T-helper 1 cell treated with Interleukin-12 subunit alpha and Interleukin-12 subunit beta and Interleukin-4 antibody, amounts not matched to agents 30 μg/mL and 1 μg/mL, for 36 hours (primary cell): ENCODE measurements around the gene HMGCS2.

Source experiments
- H3K27ac Mint-ChIP-seq: one replicate; pipeline ENCODE4 v1.8.0; 2021; ENCODE audit warnings: mild to moderate bottlenecking, mixed read lengths
- H3K27me3 Mint-ChIP-seq: one replicate; pipeline ENCODE4 v1.8.0; 2021; ENCODE audit warnings: low read depth, mixed read lengths
- H3K36me3 Mint-ChIP-seq: one replicate; pipeline ENCODE4 v1.8.0; 2021; ENCODE audit warnings: low read depth, mixed read lengths
- H3K4me1 Mint-ChIP-seq: one replicate; pipeline ENCODE4 v1.8.0; 2021; ENCODE audit warnings: low read depth, mixed read lengths
- H3K4me3 Mint-ChIP-seq: one replicate; pipeline ENCODE4 v1.8.0; 2021; ENCODE audit warnings: mild to moderate bottlenecking, moderate library complexity, mixed read lengths
- H3K9me3 Mint-ChIP-seq: one replicate; pipeline ENCODE4 v1.8.0; 2021; ENCODE audit warnings: mixed read lengths

Gene HMGCS2

GRCh38 chr1:119768778-119769177 lies at the start of gene HMGCS2:
HMGCS2 (minus strand) TSS chr1:119768905; CDS start chr1:119768844, 61 bp downstream.
- no peaks in the 10 kb centered on the region for H3K36me3 Mint-ChIP-seq
- peaks cover 59% of the 10 kb centered on the region for H3K27me3 Mint-ChIP-seq
- H3K27ac Mint-ChIP-seq = no peak within 1 kb of the TSS
- no peaks in the 10 kb centered on the region for H3K9me3 Mint-ChIP-seq
- no peak within 1 kb of the TSS for H3K4me3 Mint-ChIP-seq
- H3K4me1 Mint-ChIP-seq = no peaks in the 10 kb centered on the region

- no peaks in the 10 kb centered on the region for H3K9me3 Mint-ChIP-seq
- no peak overlapping the region for H3K27ac Mint-ChIP-seq
- H3K27me3 Mint-ChIP-seq = peaks cover 49% of the 10 kb centered on the region
- no peak overlapping the region for H3K4me3 Mint-ChIP-seq
- no peaks in the 10 kb centered on the region for H3K36me3 Mint-ChIP-seq
- no peaks in the 10 kb centered on the region for H3K4me1 Mint-ChIP-seq
These were observed 49.5 kb upstream of the HMGCS2 start for GRCh38 chr1:119818181-119818580.

- Mint-ChIP-seq H3K4me3 (no peak overlapping the region), H3K36me3 (no peaks in the 10 kb centered on the region), H3K27me3 (peaks cover 56% of the 10 kb centered on the region), H3K4me1 (no peaks in the 10 kb centered on the region), H3K9me3 (no peaks in the 10 kb centered on the region), H3K27ac (no peak overlapping the region)
These were observed 47.7 kb upstream of the HMGCS2 start for GRCh38 chr1:119816407-119816806.

GRCh38 chr1:119815928-119816327 lies 47.2 kb upstream of the HMGCS2 start:
- Mint-ChIP-seq H3K36me3 (no peaks in the 10 kb centered on the region), H3K27me3 (peaks cover 51% of the 10 kb centered on the region), H3K4me1 (no peaks in the 10 kb centered on the region), H3K4me3 (no peak overlapping the region), H3K9me3 (no peaks in the 10 kb centered on the region), H3K27ac (no peak overlapping the region)

DNA sequence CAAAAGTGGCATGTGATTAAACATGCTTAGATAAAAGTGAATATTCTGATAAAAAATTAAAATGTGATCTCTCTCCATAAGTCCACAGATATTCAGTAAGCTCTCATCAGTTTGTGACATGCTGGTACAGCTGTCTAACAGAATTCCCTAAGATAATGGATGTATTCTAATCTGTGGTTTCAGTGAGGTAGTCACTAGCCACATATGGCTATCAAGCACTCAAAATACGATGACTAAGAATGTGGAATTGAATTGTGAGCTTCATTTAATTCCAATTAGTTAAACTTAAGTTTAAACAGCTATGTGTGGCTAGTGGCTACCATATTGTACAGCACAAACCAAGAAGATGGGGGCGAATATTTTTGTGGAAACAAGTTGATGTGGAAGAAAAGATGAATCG lies 46.7 kb upstream of the HMGCS2 start:
- no peak overlapping the region for H3K4me3 Mint-ChIP-seq
- H3K4me1 Mint-ChIP-seq = no peaks in the 10 kb centered on the region
- H3K27ac Mint-ChIP-seq = no peak overlapping the region
- H3K9me3 Mint-ChIP-seq = no peaks in the 10 kb centered on the region
- H3K36me3 Mint-ChIP-seq = no peaks in the 10 kb centered on the region
- H3K27me3 Mint-ChIP-seq = peaks cover 51% of the 10 kb centered on the region

GRCh38 chr1:119814288-119814687 lies 45.6 kb upstream of the HMGCS2 start:
- Mint-ChIP-seq H3K27ac (no peak overlapping the region), H3K4me1 (peaks cover 1% of the 10 kb centered on the region), H3K4me3 (no peak overlapping the region), H3K27me3 (peaks cover 40% of the 10 kb centered on the region), H3K36me3 (no peaks in the 10 kb centered on the region), H3K9me3 (no peaks in the 10 kb centered on the region)

- Mint-ChIP-seq H3K27ac (no peak overlapping the region), H3K9me3 (no peaks in the 10 kb centered on the region), H3K4me1 (peaks cover 5% of the 10 kb centered on the region), H3K4me3 (no peak overlapping the region), H3K36me3 (no peaks in the 10 kb centered on the region), H3K27me3 (peaks cover 55% of the 10 kb centered on the region)
These were observed 43.4 kb upstream of the HMGCS2 start for GRCh38 chr1:119811985-119812557.

GRCh38 chr1:119811387-119811786 lies 42.7 kb upstream of the HMGCS2 start, which contains the start of gene REG4:
REG4 (minus strand) TSS chr1:119811460; CDS start chr1:119808769, 2,691 bp downstream.
- Mint-ChIP-seq H3K4me1 (peaks cover 5% of the 10 kb centered on the region), H3K36me3 (no peaks in the 10 kb centered on the region), H3K9me3 (no peaks in the 10 kb centered on the region), H3K4me3 (no peak within 1 kb of the TSS), H3K27ac (no peak within 1 kb of the TSS), H3K27me3 (peaks cover 57% of the 10 kb centered on the region)

- Mint-ChIP-seq H3K27ac (no peak overlapping the region), H3K9me3 (no peaks in the 10 kb centered on the region), H3K27me3 (peaks cover 60% of the 10 kb centered on the region), H3K36me3 (no peaks in the 10 kb centered on the region), H3K4me3 (no peak overlapping the region), H3K4me1 (peaks cover 5% of the 10 kb centered on the region)
These were observed 40.4 kb upstream of the HMGCS2 start for GRCh38 chr1:119808972-119809550.

DNA sequence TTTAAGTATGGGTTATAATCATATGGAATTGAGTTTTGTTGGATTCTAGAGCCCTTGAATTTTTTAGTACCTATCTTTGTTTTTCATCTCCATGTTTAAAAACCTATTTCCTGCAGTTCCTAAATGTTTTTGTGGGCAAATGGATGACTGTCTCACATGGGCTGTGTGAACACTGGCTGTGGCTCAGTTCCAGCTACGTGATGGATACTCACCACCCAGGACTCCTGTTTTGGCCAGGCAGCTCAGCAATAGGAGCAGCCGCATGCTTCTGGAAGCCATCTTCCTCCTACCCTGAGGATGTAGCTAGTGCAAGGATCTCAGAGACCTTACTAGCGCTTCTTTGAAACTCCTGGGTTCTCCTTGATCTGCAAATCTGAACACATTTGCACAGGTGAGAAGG lies 39.8 kb upstream of the HMGCS2 start:
- peaks cover 5% of the 10 kb centered on the region for H3K4me1 Mint-ChIP-seq
- H3K9me3 Mint-ChIP-seq = no peaks in the 10 kb centered on the region
- H3K36me3 Mint-ChIP-seq = no peaks in the 10 kb centered on the region
- H3K27me3 Mint-ChIP-seq = peaks cover 62% of the 10 kb centered on the region
- no peak overlapping the region for H3K27ac Mint-ChIP-seq
- no peak overlapping the region for H3K4me3 Mint-ChIP-seq

GRCh38 chr1:119806489-119806888 lies 37.8 kb upstream of the HMGCS2 start:
- Mint-ChIP-seq H3K4me1 (peaks cover 5% of the 10 kb centered on the region), H3K9me3 (no peaks in the 10 kb centered on the region), H3K27me3 (peaks cover 53% of the 10 kb centered on the region), H3K27ac (no peak overlapping the region), H3K36me3 (no peaks in the 10 kb centered on the region), H3K4me3 (no peak overlapping the region)

DNA sequence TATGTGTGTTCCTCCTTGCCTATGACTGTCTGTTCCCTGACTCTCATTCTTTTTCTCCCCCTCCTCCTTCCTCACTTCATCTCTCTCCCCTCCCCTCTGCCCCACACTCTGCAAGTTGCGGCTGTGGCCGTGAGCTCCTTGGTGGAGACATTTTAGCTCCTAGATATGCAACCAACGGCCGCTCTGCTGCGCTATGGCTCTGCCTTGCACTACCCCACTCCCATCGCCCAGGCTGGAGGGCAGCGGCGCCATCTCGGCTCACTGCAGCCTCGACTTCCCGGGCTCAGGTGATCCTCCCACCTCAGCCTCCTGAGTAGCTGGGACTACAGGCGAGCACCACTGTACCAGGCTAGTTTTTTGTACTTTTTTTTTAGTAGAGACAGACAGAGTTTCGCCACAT lies 37.0 kb upstream of the HMGCS2 start:
- Mint-ChIP-seq H3K27me3 (peaks cover 53% of the 10 kb centered on the region), H3K4me1 (peaks cover 5% of the 10 kb centered on the region), H3K4me3 (no peak overlapping the region), H3K36me3 (no peaks in the 10 kb centered on the region), H3K9me3 (no peaks in the 10 kb centered on the region), H3K27ac (no peak overlapping the region)

- Mint-ChIP-seq H3K9me3 (no peaks in the 10 kb centered on the region), H3K27me3 (peaks cover 53% of the 10 kb centered on the region), H3K4me1 (peaks cover 5% of the 10 kb centered on the region), H3K4me3 (no peak overlapping the region), H3K36me3 (no peaks in the 10 kb centered on the region), H3K27ac (no peak overlapping the region)
These were observed 36.5 kb upstream of the HMGCS2 start for GRCh38 chr1:119805247-119805646.

GRCh38 chr1:119799599-119800177 lies 31.0 kb upstream of the HMGCS2 start:
- Mint-ChIP-seq H3K4me1 (peaks cover 3% of the 10 kb centered on the region), H3K9me3 (no peaks in the 10 kb centered on the region), H3K27me3 (peaks cover 10% of the 10 kb centered on the region), H3K4me3 (no peak overlapping the region), H3K36me3 (no peaks in the 10 kb centered on the region), H3K27ac (no peak overlapping the region)

DNA sequence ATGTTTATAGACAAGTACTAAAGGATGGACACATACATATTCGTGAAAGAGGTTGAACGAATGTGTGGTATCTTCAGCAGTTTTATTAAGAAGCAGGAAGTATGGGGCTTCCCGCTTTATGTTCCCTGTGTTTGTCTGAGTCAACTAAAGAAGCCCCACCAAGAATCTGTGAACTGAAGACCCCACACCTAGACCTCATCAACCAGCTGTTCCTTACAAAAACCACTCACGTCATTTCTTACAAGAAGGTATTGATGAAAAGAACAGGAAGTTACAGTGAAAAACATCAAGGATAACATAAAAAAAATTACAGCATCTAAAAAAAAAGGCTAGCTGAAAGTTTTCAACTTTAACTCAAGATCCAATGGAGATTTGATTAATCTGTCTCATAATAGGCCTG lies 30.3 kb upstream of the HMGCS2 start:
- H3K9me3 Mint-ChIP-seq = no peaks in the 10 kb centered on the region
- peak overlapping the region; percentile 19 for H3K27ac Mint-ChIP-seq
- H3K36me3 Mint-ChIP-seq = no peaks in the 10 kb centered on the region
- H3K4me3 Mint-ChIP-seq = no peak overlapping the region
- peaks cover 3% of the 10 kb centered on the region for H3K4me1 Mint-ChIP-seq
- peaks cover 5% of the 10 kb centered on the region for H3K27me3 Mint-ChIP-seq
